Prostate gland (tissue), 2 donors: ENCODE data around the gene CLEC16A. TPM values are rescaled to one million over a fixed set of nuclear protein-coding genes. Genes with fewer than 3 reads are reported as not detected.

Source experiments
- DNase-seq: peaks from one replicate; pipeline ENCODE4 v3.0.0-alpha.2; 2019; ENCODE audit warnings: low spot score
- H3K27ac ChIP-seq, 2 donors: fragments of 200-600 bp; sonication (generic); 2 replicates each; pipeline ENCODE4 v1.5.1; 2017 to 2019
- H3K27me3 ChIP-seq: fragments of 200-600 bp; sonication (generic); replicated peaks from 2 replicates; pipeline ENCODE4 v1.5.1; 2019; ENCODE audit not compliant: insufficient read depth
- H3K36me3 ChIP-seq, 2 donors: fragments of 200-600 bp; sonication (generic); 1 replicate in 1 of 2; 2 replicates in 1 of 2; pipeline versions ENCODE4 v1.5.1 to v1.8.1; 2017 to 2019
- H3K4me1 ChIP-seq: fragments of 200-600 bp; sonication (generic); replicated peaks from 2 replicates; pipeline ENCODE4 v1.5.1; 2019
- H3K4me3 ChIP-seq, 2 donors: fragments of 200-600 bp; sonication (generic); 2 replicates each; pipeline ENCODE4 v1.5.1; 2017 to 2019
- H3K9me3 ChIP-seq: fragments of 200-600 bp; sonication (generic); 2 replicates; pipeline ENCODE4 v1.5.1; 2017
- CTCF ChIP-seq, 4 experiments: fragments of 200-600 bp in 2 of 4; fragments of 450-650 bp in 2 of 4; sonication (generic) in 2 of 4; IDR thresholded peaks; 1 replicate in 3 of 4; 2 replicates in 1 of 4; pipeline ENCODE4 v1.5.1; 2016 to 2019; ENCODE audit warnings: antibody characterized with exemption in 4 of 4, mild to moderate bottlenecking in 2 of 4, moderate library complexity in 2 of 4
- POLR2A ChIP-seq: fragments of 450-650 bp; IDR thresholded peaks from one replicate; pipeline ENCODE4 v1.6.1; 2016; ENCODE audit warnings: antibody characterized with exemption, mild to moderate bottlenecking
- POLR2AphosphoS5 ChIP-seq: sonication (generic); formaldehyde crosslinking; IDR thresholded peaks from one replicate; pipeline ENCODE4 v1.6.1; 2017; ENCODE audit warnings: antibody characterized with exemption
- WGBS: methylation state at CpG from one replicate; pipeline ENCODE4 v1.1.5; 2018; 5-methylcytosine and 5-hydroxymethylcytosine counted together
- intact Hi-C: fragments of 100-400 bp; cut with DNase I; formaldehyde crosslinking; loops from one replicate; pipeline ENCODE4 v1.14.2; 2022
- total RNA-seq, 2 donors: library from RNA; depleted of rRNA; stranded (reverse); fragments of >200 nt; gene quantifications; one replicate each; pipeline ENCODE4 v1.1.0, GENCODE V29; 2016

CLEC16A gene
- total RNA-seq, 2 donors from 2014 or later, result 26.1 to 52.2 TPM

- Histone ChIP-seq H3K4me3 (no peak overlapping the region), H3K27me3 (no peaks in the 10 kb centered on the region), H3K9me3 (no peaks in the 10 kb centered on the region), H3K4me1 (no peaks in the 10 kb centered on the region), H3K27ac (no peak overlapping the region), H3K36me3 (no peaks in the 10 kb centered on the region)
- intact Hi-C loops, result no loop called here
- TF ChIP-seq POLR2A (no peak), POLR2AphosphoS5 (no peak), CTCF (IDR thresholded peaks at IDR 0.05) (no peak)
- 91% methylated on average over 6 of the region's 6 CpGs for WGBS
- no peak for DNase-seq
These were observed 49.3 kb downstream of the CLEC16A start for GRCh38 chr16:10993649-10994048.

GRCh38 chr16:10994571-10994970 lies 50.2 kb downstream of the CLEC16A start:
- Histone ChIP-seq H3K27me3 (no peaks in the 10 kb centered on the region), H3K4me3 (no peak overlapping the region), H3K9me3 (no peaks in the 10 kb centered on the region), H3K36me3 (no peaks in the 10 kb centered on the region), H3K4me1 (no peaks in the 10 kb centered on the region), H3K27ac (no peak overlapping the region)
- WGBS, result 89% methylated on average over 6 of the region's 6 CpGs
- DNase-seq, result no peak
- intact Hi-C loops, result no loop called here
- TF ChIP-seq POLR2A (no peak), CTCF (IDR thresholded peaks at IDR 0.05) (no peak), POLR2AphosphoS5 (no peak)

DNA sequence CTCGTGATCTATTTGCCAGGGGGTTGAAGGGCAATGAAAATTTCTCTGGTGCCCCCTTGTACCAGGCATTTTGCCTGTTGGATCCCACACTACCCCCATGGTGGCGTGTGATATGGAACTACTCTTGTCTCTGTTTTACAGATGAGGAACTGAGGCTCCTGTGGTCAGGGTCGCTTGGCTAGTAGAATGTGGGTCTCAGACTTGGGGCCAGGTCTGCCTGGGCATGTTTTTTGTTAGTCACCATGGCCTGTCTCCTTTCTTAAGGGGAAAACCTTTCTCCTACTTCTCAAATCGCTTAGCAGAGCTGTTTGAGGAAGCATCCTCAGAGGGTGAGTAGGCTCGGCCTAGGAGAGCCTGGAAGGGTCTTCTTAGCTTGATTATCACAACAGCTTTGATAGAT lies 51.2 kb downstream of the CLEC16A start:
- Histone ChIP-seq H3K4me1 (no peaks in the 10 kb centered on the region), H3K27me3 (no peaks in the 10 kb centered on the region), H3K9me3 (no peaks in the 10 kb centered on the region)

GRCh38 chr16:10997485-10997884 lies 53.1 kb downstream of the CLEC16A start:
- no peak for DNase-seq
- Histone ChIP-seq H3K27me3 (no peaks in the 10 kb centered on the region), H3K27ac (no peak overlapping the region), H3K4me3 (no peak overlapping the region), H3K36me3 (no peaks in the 10 kb centered on the region), H3K9me3 (no peaks in the 10 kb centered on the region), H3K4me1 (no peaks in the 10 kb centered on the region)
- WGBS, result 58% methylated on average over 4 of the region's 4 CpGs
- no peak for TF ChIP-seq POLR2A
- TF ChIP-seq CTCF (IDR thresholded peaks at IDR 0.05), result no peak
- TF ChIP-seq POLR2AphosphoS5, result no peak
- intact Hi-C loops, result no loop called here

More for the DNA sequence above, 51.2 kb downstream of the CLEC16A start:
- TF ChIP-seq POLR2AphosphoS5 (no peak), POLR2A (no peak), CTCF (IDR thresholded peaks at IDR 0.05) (no peak)
- intact Hi-C loops, result no loop called here
- DNase-seq, result no peak
- Histone ChIP-seq H3K36me3 (no peaks in the 10 kb centered on the region), H3K27ac (no peak overlapping the region), H3K4me3 (no peak overlapping the region)
- WGBS, result 80% methylated on average over 5 of the region's 5 CpGs

- no peak for TF ChIP-seq POLR2A
- DNase-seq, result no peak
- Histone ChIP-seq H3K4me1 (no peaks in the 10 kb centered on the region), H3K4me3 (no peak overlapping the region), H3K27me3 (no peaks in the 10 kb centered on the region), H3K27ac (no peak overlapping the region), H3K36me3 (no peaks in the 10 kb centered on the region), H3K9me3 (no peaks in the 10 kb centered on the region)
- 59% methylated on average over 3 of the region's 3 CpGs for WGBS
- intact Hi-C loops, result no loop called here
These were observed 54.9 kb downstream of the CLEC16A start for GRCh38 chr16:10999300-10999699.
